HEK293 (cell line): ENCODE data around the gene TTC39A.

ENCODE experiments used
- ZBTB1 ChIP-seq: fragments of 450-650 bp; formaldehyde crosslinking; IDR thresholded peaks from 2 replicates; pipeline ENCODE4 v1.5.1; 2016; ENCODE audit warnings: missing biosample characterization, missing genetic modification characterization
- ZBTB48 ChIP-seq: fragments of 450-650 bp; formaldehyde crosslinking; IDR thresholded peaks from 2 replicates; pipeline ENCODE4 v1.5.1; 2016; ENCODE audit warnings: missing biosample characterization, missing genetic modification characterization
- TF ChIP-seq, protein P1 (sequence below): fragments of 450-650 bp; formaldehyde crosslinking; IDR thresholded peaks from 2 replicates; pipeline ENCODE4 v1.5.1; 2016; ENCODE audit warnings: missing biosample characterization, missing genetic modification characterization
- TF ChIP-seq, protein P2 (sequence below): fragments of 450-650 bp; formaldehyde crosslinking; optimal IDR thresholded peaks from 2 replicates; pipeline ENCODE3; 2016; ENCODE audit warnings: missing biosample characterization, mild to moderate bottlenecking, missing genetic modification characterization

DNA sequence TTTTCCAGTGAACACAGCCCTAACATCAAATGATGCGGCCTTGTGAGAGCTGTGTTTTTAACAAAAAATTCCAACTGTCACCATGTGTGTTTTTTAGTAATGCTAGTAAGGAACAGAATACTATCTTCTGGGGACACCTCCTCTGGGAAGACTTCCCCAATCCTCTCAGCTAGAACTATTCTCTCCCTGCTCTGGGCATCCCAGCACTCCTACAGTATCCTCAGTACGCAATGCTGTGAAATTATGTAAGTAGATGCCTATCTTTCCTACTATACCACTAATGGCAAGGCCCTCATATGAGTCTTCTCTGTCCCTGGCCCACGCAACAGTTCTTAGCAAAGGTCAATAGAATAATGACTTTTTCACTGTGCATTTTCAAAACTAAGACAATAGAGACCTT is 19.5 kb upstream of the TTC39A start:
- TF ChIP-seq ZBTB1 (tag by site-specific recombination) (no peak), ZBTB48 (tag by site-specific recombination) (no peak)
- TF ChIP-seq, protein P1, sequence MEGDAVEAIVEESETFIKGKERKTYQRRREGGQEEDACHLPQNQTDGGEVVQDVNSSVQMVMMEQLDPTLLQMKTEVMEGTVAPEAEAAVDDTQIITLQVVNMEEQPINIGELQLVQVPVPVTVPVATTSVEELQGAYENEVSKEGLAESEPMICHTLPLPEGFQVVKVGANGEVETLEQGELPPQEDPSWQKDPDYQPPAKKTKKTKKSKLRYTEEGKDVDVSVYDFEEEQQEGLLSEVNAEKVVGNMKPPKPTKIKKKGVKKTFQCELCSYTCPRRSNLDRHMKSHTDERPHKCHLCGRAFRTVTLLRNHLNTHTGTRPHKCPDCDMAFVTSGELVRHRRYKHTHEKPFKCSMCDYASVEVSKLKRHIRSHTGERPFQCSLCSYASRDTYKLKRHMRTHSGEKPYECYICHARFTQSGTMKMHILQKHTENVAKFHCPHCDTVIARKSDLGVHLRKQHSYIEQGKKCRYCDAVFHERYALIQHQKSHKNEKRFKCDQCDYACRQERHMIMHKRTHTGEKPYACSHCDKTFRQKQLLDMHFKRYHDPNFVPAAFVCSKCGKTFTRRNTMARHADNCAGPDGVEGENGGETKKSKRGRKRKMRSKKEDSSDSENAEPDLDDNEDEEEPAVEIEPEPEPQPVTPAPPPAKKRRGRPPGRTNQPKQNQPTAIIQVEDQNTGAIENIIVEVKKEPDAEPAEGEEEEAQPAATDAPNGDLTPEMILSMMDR (tag by site-specific recombination) = no peak
- TF ChIP-seq, protein P2, sequence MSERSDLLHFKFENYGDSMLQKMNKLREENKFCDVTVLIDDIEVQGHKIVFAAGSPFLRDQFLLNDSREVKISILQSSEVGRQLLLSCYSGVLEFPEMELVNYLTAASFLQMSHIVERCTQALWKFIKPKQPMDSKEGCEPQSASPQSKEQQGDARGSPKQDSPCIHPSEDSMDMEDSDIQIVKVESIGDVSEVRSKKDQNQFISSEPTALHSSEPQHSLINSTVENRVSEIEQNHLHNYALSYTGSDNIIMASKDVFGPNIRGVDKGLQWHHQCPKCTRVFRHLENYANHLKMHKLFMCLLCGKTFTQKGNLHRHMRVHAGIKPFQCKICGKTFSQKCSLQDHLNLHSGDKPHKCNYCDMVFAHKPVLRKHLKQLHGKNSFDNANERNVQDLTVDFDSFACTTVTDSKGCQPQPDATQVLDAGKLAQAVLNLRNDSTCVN (tag by site-specific recombination) = no peak
